GF-D8 (cell line): ENCODE data around the gene EARS2.
A peak's percentile ranks its signal among the peaks of the same experiment; 100 is the strongest.
"Not testable (repeated sequence)": the region's sequence is repeated elsewhere in the genome, so short reads cannot be mapped to it uniquely, and the experiment has no call there.

Experiments used
- DNase-seq: peaks from one replicate; lab custom pipeline; 2025; lab: John Stamatoyannopoulos, UW

The EARS2 gene

DNA sequence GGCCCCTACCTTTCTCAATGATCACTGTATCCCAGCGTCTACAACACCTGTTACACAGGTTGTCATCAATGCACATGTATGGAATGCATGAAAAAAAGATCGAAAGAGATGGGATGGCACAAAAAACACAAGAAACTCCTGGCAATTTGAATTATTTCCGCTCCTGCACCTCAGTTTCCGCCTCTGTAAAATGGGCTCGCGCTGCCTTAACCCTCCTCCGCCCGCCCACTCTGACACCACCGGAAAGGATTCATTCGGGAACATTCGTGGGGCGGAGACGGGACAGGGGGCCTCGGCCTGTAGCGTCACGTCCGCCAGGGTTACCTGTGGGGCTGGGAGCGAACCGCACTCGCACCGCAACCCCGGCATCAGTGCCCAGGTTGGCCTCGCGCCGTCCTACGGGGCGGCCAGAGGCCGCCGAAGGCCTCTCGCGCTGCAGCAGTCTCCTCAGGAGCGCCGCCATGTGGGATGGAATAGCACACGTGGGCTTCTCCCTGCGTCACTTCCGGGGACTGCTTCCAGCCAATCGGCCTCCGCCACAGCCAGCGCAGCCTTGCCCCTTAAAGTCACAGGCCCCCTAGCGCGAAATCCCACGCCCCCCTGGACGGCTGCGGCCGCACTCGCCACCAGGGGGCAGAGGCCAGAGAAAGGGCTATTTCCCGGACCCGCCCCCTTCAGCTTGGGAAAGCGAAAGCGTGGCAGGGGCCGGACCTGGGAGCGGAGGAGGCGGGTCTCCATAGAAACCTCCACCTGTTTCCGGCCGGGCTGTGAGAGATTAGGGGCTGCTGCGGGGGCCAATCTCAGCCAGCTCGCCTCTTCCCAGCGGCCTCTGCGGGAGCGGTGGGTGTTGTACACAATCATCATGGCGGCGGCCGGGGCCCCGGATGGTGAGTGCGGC is at the start of gene EARS2, which contains the start of gene UBFD1:
Gene EARS2 (minus strand): TSS at position 470 of the 898 bp plus-strand sequence. CDS start 7 bp downstream, at position 463.
Gene UBFD1 (plus strand): TSS at position 847 of the 898 bp plus-strand sequence. CDS start 16 bp downstream, at position 863.
- peak; percentile 94 for DNase-seq

DNA sequence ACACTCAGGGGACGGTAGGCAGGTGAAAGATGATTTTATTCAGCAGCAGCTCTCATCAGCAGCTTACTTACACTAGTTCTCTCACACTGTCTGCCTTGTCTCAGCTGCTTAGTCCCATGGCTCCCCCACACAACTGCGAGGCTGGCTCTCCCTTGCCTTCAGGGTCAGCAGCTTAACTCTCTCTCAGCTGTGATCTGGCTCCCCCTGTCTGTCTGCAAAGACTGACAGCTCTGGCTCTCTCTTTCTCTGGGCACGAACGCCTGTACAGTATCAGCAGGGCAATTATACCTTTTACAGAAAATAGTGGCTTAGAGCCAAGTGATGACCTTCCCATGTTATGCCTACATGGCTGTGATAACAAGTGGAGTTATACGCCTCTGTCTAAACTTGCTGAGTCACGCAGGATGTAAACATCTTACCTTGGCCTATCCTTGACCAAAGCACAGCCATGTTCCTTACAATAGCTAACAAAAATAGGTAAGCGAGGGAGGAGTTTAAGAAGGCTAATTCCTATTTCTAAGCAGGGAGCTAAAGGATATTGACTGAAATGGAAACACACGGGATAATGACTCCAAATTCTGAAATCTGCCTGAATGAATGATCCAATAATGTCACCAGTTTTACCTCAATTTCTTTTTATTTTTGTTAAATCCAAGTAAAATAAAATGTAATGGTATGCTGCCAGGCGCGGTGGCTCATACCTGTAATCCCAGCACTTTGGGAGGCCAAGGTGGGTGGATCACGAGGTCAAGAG is 40.0 kb upstream of the EARS2 start:
- DNase-seq: peak; percentile 23

DNA sequence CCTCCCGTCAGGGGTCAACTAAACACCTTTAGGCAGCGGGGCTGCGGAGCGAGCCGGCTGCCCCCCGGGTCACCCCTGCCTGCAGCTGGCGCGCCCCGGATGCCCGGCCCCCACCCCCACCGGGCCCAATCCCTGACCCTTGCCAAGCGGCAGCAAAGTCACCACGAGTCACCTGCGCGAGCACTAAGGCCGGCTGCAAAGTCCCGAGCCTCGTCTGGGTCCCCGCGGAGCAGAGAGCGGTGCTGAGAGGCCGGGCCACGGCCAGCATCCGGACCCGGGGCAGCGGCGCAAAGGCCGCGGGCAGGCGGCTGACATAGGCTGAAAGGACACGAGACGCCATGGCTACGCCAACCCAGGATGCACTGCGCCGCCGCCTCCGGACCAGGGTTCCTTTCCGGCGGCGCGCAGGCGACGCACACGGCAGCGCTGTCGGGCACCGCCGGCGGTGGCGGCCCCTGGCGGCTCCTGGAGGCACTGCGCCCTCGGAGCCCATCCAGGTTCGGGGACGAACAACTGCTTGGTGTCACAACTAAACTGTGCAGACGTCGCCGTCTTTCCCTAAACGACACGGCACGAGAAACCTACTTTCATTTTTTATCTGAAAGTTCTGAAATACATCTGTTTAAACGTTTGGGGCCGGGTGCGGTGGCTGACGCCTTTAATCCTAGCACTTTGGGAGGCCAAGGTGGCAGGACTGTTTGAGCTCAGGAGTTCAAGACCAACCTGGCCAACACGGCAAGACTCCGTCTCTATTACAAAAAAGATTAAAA is 39.0 kb upstream of the EARS2 start, which contains the start of gene NDUFAB1:
Gene NDUFAB1 (minus strand): TSS at position 366 of the 770 bp plus-strand sequence. CDS start 26 bp downstream, at position 340.
- DNase-seq: peak; percentile 54

DNA sequence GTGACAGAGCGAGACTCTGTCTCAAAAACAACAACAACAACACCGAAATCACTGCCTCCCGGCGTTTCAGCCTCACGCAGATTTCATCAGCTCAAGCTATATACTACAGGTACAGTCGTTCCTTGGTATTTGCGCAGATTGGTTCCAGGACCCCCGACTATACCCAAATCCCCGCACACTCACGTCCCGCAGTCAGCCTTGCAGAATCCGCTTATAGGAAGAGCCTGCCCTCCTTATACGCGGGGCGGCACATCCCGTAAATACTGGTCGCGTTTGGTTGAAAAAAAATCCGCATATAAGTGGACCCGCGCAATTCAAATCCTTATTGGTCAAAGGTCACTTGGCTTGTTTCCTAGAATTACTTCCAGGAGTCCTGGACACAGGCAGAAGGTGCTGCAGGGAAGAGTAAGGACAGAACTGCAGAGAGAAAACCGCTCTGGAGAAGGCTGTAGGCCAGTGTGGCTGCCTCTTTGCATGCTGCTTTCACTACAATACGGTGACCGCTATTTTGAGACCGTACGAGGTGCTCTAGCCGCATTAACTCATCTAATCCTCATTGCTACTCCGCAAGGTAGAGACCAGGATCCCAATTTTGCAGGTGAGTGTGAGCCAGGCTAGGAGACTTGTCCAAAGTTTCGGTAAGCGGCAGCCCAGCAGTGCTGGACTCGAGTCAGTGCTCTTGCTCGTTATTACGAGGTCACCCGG is 38.2 kb upstream of the EARS2 start:
- no peak for DNase-seq

DNA sequence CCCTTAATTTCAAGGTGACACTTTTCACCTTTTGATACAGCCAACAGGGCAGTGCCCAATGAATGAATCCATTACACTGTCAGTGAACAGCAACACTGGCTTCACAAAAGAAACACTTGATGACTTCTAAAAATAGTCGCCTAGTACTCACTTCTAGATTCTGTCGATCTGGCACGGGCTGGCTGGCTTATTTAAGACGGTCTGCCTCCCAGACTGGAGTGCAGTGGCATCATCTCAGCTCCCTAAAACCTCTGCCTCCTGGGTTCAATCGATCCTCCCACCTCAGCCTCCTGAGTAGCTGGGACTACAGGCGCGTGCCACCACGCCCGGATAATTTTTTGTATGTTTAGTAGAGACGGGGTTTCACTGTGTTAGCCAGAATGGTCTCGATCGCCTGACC is 37.0 kb upstream of the EARS2 start:
- no peak for DNase-seq

DNA sequence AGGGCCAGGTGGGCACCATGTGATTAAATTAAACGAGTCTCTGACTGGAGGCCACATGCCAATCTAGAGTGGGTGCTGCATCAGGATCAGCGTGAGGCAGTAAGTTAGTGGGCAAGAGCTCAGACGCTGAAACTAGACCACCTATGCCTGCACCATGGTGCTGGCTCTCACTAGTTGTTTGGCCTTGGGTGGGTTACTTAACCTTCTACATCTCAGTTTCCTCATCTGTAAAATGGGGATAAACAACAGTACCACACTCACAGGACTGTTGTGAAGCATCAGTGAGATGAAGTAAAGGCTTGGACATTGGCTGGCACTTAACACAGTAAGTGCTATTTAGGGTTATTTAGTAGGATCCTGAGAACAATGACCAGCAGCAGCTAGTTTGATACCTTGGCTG is 33.0 kb upstream of the EARS2 start:
- DNase-seq: no peak

DNA sequence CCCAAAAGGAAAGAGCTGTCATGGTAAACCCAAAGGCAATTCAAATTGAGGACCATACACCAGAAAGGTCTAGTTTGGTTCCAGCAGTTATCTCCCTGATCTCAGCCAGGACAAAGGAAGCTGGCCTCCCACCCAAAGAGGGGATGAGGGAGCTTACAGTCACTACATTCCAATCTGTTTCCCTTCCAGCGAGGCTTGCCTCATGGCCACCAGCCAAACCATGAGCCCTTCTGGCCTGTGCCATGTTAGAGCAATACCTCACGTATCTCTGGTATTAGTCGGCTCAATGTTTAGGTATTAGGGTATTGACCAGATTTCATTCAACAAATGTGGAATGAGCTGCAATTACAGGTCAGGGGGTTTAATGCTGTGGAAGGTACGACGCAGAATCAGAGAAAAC is 30.6 kb upstream of the EARS2 start:
- DNase-seq: no peak

DNA sequence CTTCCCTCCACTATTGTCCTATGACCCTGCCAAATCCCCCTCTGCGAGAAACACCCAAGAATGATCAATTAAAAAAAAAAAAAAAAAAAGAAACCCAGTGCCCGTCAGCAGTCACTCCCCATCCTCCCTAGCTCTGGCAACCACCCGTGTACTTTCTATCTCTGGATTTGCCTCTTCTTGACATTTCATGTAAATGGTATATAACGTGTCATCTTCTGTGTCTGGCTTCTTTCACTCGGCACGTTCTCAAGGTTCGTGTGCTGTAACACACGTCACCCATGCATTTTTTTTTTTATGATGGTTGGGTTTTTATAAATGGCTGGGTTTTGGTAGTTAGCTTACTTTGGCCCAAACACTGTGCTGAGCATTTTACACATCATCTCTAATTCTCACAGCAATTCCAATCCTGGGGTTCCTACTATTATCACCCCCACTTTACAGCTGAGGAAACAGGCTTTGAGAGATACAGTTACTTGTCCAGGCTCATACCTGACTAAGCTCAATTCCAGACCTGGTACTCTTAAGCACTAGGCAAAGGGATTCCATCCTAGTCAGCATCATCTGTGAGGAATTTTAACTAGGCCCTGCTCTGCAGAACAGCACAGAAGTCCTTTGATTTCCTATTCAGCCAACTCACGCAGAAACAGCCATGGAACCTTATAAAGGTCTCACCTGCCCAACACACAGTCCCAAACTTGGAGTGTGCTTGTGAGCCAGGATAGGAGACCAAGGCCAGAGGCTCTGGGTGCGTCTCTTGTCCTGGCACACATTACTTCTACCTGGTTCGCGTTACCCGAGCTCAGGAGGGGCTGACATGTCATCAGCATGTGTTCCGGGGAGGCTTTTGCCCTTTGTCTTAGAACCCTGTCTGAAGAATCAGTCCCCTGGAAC is 27.3 kb upstream of the EARS2 start:
- no peak for DNase-seq

DNA sequence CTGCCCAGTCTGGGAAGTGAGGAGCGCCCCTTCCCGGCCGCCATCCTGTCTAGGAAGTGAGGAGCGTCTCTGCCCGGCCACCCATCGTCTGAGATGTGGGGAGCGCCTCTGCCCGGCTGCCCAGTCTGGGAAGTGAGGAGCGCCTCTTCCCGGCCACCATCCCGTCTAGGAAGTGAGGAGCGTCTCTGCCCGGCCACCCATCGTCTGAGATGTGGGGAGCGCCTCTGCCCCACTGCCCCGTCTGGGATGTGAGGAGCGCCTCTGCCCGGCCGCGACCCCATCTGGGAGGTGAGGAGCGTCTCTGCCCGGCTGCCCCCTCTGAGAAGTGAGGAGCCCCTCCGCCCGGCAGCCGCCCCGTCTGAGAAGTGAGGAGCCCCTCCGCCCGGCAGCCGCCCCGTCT is 26.1 kb upstream of the EARS2 start:
- not testable (repeated sequence) for DNase-seq

DNA sequence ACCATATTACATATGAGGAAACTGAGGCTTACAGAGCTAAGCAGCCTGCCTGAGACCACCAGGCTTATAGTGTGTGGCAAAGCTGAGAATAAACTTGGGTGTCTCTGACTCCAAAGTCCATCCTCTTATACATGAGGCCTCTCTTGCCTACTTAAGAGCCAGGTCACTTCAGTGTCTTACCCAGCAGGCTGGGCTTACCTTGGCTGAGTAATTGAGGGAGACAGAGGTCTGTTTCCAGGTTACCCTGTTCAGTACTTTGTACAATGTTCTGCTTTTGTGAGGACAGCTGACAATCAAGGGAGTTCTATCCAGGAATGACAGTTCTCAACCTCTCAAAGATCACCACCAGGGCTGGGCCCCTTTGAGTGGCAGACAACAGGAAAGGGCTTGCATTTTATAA is 24.6 kb upstream of the EARS2 start:
- no peak for DNase-seq

DNA sequence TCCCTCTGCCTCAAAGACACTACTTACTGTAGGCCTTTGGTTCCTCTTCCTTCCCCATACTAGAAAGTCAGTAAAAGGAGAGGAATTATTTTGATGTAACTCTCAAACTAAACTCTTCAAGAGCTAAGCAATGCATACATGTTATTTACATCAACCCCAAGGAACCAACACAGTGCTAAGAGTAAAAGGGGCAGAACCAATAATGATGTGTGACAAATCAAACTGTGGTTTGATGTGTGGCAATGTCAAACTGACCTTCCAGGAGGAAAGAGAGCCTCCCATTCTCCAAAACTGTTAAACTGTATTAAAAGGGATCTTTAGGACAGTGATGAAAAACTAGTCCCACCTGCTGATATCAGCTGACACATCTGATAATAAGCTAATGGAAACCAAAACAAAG is 23.2 kb upstream of the EARS2 start:
- no peak for DNase-seq

DNA sequence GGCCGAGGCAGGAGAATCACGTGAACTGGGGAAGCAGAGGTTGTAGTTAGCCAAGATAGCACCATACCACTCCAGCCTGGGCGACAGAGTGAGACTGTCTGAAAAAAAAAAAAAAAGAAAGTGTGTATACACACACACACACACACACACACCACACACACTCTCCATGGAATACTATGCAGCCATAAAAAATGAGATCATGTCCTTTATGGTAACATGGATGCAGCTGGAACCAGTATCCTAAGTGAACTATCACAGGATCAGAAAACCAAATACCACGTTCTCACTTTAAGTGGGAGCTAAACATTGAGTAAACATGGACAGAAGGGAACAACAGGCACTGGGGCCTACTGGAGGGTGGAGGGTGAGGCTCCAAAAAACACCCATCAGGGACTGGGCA is 22.2 kb upstream of the EARS2 start:
- DNase-seq: no peak

DNA sequence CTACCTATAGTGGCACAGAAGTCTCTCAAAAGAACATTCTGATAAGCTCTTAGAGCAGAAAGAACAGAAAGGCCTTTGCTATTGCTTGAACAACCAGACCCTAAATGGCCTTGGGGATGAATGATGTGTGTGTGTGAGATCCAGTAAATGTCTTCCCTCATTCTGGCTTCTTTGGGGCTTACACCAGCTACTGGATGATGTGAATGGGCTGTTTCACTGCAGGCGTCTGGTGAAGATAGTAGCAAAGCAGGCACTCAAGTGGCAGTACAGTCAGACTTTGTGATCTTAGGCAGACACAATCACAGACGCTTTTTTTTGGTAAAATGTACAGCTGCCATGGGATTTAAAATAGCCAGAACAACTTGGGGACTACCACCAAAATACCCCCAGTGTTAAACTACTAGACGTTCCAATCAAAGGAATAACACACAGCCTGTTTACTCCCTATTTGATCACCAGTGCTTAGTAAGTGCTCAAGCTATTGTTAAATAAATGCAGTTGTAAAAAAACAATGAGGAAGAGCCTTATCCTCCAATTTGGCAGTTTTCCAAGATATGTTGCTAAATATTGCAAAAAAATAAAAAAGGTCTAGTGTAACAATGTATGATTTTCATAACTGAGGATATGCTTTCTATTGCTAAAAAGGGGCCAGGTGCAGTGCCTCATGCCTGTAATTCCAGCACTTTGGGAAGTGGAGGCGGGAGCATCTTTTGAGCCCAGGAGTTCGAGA is 21.1 kb upstream of the EARS2 start:
- no peak for DNase-seq

DNA sequence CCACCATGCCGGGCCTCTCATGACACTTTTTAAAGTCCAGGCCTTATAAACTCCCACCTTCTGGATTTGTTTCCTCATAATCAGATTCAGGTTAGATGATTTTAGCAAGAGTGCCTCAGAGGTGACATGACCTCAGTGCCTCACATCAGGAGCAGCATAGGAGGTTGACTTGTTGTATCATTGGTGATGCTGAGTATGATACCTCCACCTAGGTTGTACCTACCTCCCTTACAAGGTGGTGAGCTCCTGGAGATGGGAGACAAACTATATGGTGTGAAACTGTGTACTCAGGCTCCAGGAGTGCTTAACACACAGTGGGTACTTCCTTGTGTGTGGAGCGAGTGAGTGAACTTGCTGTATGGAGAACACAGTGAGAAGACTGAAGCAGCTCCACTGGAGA is 20.3 kb upstream of the EARS2 start:
- no peak for DNase-seq

DNA sequence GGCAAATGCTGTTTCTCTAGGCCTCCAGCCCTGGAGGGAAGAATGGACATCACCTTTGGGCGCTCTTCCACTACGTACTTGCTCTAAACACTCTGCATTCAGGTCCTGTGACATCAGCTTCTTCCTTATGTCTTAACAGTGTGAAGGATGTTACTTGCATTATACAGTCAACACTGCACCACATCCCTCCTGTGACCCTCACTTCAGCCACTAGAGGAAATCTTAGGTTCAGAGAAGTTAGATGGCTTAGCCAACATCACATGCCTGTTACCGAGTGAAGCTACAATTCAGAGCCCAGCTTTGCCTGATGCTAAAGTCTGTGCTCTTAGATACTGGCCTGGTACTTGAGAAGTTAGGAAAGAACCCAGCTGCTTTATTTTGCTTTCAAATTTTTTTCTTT is 18.7 kb upstream of the EARS2 start:
- no peak for DNase-seq

DNA sequence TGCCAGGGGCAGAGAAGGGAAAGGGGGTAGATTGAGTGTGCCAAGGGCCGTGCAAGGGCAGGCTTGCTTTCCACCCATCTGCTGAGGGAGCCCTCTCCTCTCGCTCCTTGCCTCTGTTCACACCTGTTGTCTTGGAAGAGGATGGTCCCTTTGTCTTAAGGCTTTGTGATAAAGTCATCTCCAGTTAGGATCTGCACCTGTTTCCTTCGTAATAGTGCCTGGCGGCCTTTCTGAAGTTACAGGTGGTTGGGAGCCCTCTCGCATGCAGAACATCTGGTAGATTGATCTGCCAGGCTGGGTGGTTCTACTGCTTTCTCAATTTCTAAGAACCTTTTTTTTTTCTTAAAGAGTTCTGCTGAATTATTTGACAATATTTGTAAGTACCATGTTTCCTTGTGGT is 16.7 kb upstream of the EARS2 start:
- DNase-seq: no peak

DNA sequence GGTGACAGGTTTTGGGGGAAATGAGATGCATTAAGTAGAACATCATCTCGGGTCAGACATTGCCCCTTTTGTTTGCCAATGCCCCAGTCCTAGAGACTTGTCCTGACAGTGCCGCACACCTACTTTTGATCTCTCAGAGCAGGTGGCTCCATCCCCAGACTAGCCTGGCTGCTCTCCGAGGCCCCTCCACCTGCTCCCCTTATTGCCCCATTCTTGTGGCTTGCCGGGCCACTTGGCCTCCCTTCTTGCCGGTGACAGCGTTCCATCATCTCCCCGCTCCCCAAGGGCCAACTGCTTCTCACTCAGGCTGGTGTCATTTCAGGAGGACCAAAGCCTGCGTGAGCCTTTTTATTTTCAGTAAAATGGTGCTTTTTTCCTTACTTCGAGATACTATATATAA is 15.2 kb upstream of the EARS2 start:
- DNase-seq: no peak

DNA sequence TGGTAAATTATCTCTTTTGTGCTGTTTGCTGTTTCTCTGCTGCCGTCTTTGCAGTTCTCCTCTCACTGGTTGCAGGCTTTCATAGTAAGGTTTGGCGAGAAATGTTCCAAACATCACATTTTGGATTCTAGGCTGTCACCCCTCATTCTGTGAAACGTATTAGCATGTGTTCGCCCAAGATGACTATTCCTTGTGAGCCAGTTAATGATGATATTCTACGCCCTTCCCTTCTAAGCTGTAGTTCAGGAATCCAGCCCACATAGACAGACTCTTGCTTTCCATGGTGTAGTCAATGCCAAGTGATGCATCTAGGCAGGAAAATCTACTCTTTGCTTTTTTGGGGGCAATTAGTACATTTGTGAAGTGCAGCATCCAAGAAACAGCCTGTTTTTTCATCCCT is 14.7 kb upstream of the EARS2 start:
- no peak for DNase-seq

DNA sequence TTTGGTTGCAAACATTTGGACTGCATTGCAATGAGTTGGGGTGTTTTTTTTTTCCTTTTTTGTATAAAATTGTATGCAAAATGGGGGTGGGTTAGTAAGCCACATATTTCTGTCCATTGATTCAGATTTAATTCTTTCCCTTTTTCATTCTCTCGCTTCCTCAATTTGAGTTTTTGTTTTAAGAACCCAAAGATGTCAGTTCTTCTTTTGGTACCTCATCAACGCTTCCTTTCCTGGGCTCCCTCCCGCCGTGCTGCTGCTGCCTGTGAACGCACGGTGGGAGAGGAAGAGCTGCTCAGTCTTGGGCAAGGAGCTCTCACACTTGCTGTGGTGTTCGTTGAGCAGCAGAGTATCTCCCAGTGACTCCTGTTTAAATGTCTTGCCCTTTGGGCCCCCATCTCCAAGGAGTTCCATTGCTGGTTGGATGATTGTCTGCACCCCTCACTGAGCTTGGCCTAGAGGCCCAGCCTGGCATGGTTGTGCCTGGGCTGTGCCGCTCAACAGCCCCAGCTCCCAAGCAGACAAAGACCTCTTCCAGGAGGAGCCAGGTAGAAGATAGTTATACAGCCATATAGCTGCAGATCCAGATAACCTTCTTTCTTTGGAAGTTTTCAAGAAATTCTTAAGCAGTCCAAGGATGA is 14.0 kb upstream of the EARS2 start:
- DNase-seq: no peak
